Measurements from ENCODE around the gene TSEN2. TPM values are rescaled to one million over a fixed set of nuclear protein-coding genes. Genes with fewer than 3 reads are reported as not detected.

TSEN2 gene
- total RNA-seq: 10 to 100 TPM; 13.8 to 15.4 TPM

GRCh38 chr3:12484198-12484982 lies at the start of gene TSEN2:
TSEN2 (plus strand) TSS chr3:12484480; CDS start chr3:12489801, 5,321 bp downstream.
- intact Hi-C loops (cut with micrococcal nuclease): loop anchor here (1.0 to 2.0 kb wide), 4 partner anchors 13 to 234 kb away; no protein-coding TSS in a partner anchor
- peaks cover 4% of the 10 kb centered on the region for H3K36me3 Mint-ChIP-seq
- POLR2A ChIA-PET: interaction anchor here (0.6 to 3.7 kb wide), 7 partner anchors 9 to 353 kb away, joined by 3 to 20 read pairs (median 3); partner anchors contain the start of gene RAF1

DNA sequence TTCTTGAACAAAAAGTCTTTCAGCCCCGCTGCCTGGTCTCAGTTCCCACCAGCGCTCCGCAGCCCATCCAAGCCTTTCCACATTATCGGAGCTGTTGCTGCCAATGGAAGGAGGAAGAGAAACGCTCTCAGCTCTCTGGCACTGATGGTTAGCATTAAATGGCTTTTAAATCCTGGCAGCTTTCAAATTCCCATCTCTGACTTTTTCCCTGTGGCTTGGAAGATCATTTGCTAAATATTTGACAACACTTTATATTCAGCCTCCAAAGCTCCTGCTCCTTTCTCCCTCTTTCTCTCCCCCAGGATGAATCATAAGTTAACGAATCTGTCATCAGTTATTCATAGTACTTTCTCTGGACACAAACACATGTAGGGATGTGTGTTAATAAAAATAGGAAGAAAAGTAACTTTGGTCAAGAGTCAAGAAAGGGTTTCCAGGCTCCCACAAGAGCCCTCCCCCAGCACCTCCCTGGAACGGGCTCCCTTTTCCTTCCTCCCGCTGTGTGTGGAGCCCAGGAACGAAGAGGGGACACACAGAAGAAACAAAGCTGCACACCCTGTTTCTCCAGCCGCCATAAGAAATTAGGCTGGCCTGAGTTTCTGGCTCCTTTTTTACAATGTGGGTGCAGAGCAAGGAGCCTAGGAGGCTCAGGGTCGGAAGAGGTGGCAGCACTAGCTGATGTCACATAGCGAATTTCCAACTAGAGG lies 47.6 kb upstream of the TSEN2 start:
- Mint-ChIP-seq H3K4me1 (ENCODE audit: low read depth) (no peaks in the 10 kb centered on the region), H3K9me3 (no peaks in the 10 kb centered on the region), H3K27ac (no peak overlapping the region), H3K4me3 (no peak overlapping the region), H3K36me3 (no peaks in the 10 kb centered on the region), H3K27me3 (peaks cover 1% of the 10 kb centered on the region)
- DNase-seq: no peak
- ChIA-PET POLR2A (no interaction called here), CTCF (interaction anchor here (1.0 kb wide), 1 partner anchor 302 kb away, joined by 3 read pairs; no protein-coding TSS in a partner anchor)
- intact Hi-C loops (cut with micrococcal nuclease): no loop called here

More at GRCh38 chr3:12484198-12484982, at the start of gene TSEN2:
- H3K27ac Mint-ChIP-seq: peak within 1 kb of the TSS; percentile 89
- CTCF ChIA-PET: interaction anchor here (0.9 to 4.6 kb wide), 13 partner anchors 10 to 357 kb away, joined by 3 to 44 read pairs (median 5); partner anchors contain the start of gene RPL32
- H3K9me3 Mint-ChIP-seq: no peaks in the 10 kb centered on the region
- peak within 1 kb of the TSS; percentile 99 for H3K4me3 Mint-ChIP-seq
- no peaks in the 10 kb centered on the region for H3K27me3 Mint-ChIP-seq
- DNase-seq: peak; percentile 97
- peaks cover 36% of the 10 kb centered on the region for H3K4me1 Mint-ChIP-seq (ENCODE audit: low read depth)

DNA sequence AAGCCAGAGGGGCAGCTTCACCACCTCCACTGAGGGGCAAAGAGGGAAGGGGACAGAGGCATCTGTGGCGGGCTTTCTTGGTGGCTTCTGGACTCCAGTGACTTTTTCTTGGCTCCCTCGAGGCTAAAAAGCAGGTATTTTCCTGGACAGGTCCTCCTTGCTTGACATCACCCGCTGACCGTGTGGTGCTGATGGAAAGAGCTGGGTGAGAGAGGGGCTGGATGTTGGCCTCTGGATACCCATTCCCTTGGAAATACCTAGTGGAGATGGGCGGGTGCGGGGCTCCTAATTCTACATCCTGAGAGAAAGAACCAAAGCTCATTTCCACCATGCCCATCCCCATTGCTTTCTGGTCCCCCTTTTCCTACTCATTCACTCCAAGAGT lies 47.1 kb upstream of the TSEN2 start:
- H3K36me3 Mint-ChIP-seq: no peaks in the 10 kb centered on the region

DNA sequence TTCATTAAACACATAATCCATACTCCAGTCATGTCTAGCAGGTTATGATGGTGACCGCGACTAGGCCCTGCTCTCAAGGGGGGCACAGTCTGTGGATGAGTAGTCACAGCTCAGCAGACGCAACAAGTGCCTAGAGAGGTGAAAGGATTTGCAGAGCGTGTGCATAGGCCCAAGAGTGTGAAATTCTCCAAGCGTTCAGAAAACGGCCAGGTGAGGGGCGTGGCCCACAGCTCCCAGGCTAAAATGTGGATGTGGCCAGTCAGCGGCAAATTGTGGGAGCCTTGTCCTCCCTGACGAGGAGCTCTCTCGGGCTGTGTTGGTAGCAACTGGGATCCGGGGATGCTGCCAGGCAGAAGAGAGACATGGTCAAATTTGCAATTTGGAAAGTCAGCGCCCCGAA lies 46.4 kb upstream of the TSEN2 start:
- H3K9me3 Mint-ChIP-seq: no peaks in the 10 kb centered on the region
- no peaks in the 10 kb centered on the region for H3K36me3 Mint-ChIP-seq
- ChIA-PET POLR2A (no interaction called here), CTCF (no interaction called here)
- peaks cover 3% of the 10 kb centered on the region for H3K27me3 Mint-ChIP-seq
- no peaks in the 10 kb centered on the region for H3K4me1 Mint-ChIP-seq (ENCODE audit: low read depth)
- DNase-seq: no peak
- no peak overlapping the region for H3K27ac Mint-ChIP-seq
- no peak overlapping the region for H3K4me3 Mint-ChIP-seq
- intact Hi-C loops (cut with micrococcal nuclease): no loop called here

More for the DNA sequence above, 47.1 kb upstream of the TSEN2 start:
- intact Hi-C loops (cut with micrococcal nuclease): no loop called here
- Mint-ChIP-seq H3K9me3 (no peaks in the 10 kb centered on the region), H3K27me3 (peaks cover 1% of the 10 kb centered on the region), H3K27ac (no peak overlapping the region), H3K4me1 (ENCODE audit: low read depth) (no peaks in the 10 kb centered on the region), H3K4me3 (no peak overlapping the region)
- no peak for DNase-seq
- CTCF ChIA-PET: no interaction called here
- POLR2A ChIA-PET: no interaction called here

- H3K27me3 Mint-ChIP-seq: peaks cover 3% of the 10 kb centered on the region
- no peak overlapping the region for H3K27ac Mint-ChIP-seq
- no peaks in the 10 kb centered on the region for H3K36me3 Mint-ChIP-seq
- H3K4me1 Mint-ChIP-seq (ENCODE audit: low read depth): no peaks in the 10 kb centered on the region
- POLR2A ChIA-PET: no interaction called here
- intact Hi-C loops (cut with micrococcal nuclease): no loop called here
- H3K4me3 Mint-ChIP-seq: no peak overlapping the region
- no peaks in the 10 kb centered on the region for H3K9me3 Mint-ChIP-seq
- CTCF ChIA-PET: interaction anchor here (0.7 kb wide), 1 partner anchor 98 kb away, joined by 3 read pairs; no protein-coding TSS in a partner anchor
- no peak for DNase-seq
Observed at GRCh38 chr3:12438318-12438717, 46.0 kb upstream of the TSEN2 start.

GRCh38 chr3:12439161-12439940 lies 44.9 kb upstream of the TSEN2 start:
- H3K4me1 Mint-ChIP-seq (ENCODE audit: low read depth): no peaks in the 10 kb centered on the region
- no peaks in the 10 kb centered on the region for H3K9me3 Mint-ChIP-seq
- peaks cover 3% of the 10 kb centered on the region for H3K27me3 Mint-ChIP-seq
- H3K36me3 Mint-ChIP-seq: no peaks in the 10 kb centered on the region
- DNase-seq: no peak
- POLR2A ChIA-PET: no interaction called here
- CTCF ChIA-PET: no interaction called here
- H3K27ac Mint-ChIP-seq: no peak overlapping the region
- H3K4me3 Mint-ChIP-seq: no peak overlapping the region
- intact Hi-C loops (cut with micrococcal nuclease): no loop called here

DNA sequence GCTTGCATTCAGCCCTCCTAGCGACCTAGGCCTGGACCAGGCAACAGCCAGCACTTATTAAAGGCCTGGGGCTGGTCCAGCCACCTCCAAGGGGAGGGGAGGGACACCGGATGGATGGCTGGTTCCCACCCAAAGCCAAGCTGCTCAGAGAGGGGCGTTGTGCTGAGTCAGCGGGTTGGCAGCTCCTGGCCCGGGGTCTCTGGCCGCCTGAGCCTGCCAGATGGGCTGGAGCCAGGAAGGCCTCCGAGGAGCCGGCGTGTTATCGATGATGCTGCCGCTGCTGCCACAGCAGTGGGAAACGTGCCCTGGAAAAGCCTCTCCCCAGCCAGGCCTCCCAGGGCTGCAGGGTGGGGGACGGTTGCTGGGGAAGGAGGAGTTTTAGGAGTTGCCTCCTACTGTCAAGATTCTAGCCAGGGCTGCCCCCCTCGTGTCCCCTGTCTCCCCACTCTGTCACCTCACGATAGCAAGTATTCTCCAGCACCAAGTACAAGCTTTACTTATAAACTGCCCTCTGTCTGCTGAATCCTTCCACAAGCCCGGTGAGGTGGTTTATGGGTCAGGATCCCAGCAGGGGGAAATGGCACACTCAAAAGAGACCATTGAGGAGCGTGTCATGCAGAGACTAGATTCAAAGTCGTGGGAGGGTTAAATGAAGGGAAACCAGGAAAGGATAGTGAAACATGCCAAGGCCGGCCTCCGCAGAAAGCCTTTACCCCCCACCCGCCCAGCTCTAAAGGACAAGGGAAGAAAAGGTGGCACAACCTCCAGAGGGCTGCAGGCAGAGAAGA lies 43.2 kb upstream of the TSEN2 start:
- CTCF ChIA-PET: no interaction called here

DNA sequence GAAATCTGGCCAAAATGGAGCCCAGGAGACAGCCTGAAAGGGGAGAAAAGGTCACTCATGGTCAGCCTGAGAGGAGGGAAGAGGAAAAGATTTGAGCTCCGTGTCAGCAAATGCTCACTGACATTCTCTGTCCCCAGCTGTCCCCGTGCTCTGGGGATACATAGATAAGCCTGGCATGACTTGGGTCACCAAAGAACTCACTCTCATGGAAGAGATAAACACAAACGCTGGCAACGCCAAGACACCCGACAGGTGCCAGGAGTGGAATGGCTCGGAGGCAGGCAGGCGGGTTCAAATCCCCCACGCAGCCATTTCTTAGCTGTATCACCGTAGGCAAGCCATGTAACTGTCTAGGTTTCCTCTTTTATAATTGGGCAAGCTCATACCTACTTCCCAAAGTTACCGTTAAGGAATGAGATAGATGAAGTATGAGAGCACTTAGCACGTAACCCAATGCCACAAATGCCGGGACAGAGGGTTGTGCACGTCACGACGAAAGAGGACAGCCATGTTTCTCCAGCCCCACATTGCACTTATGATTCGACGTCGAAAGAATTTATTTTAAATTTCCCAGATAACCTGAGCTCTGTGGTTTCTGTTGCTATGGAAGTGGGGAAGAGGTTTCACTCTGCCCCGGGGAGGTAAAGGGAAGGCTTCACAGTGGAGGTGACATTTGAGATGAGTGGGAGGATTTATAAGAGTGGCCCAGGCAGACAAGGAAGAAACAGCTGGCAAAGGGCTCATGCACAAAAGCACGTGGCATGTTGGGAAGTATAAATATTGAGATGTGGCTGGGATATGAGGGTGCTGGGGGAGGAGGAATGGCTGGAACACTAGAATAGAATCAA lies 41.4 kb upstream of the TSEN2 start:
- Mint-ChIP-seq H3K36me3 (no peaks in the 10 kb centered on the region), H3K27me3 (peaks cover 4% of the 10 kb centered on the region), H3K4me1 (ENCODE audit: low read depth) (no peaks in the 10 kb centered on the region), H3K4me3 (no peak overlapping the region), H3K9me3 (no peaks in the 10 kb centered on the region), H3K27ac (no peak overlapping the region)
- intact Hi-C loops (cut with micrococcal nuclease): no loop called here
- CTCF ChIA-PET: no interaction called here
- no peak for DNase-seq
- POLR2A ChIA-PET: no interaction called here

More for the DNA sequence above, 43.2 kb upstream of the TSEN2 start:
- H3K9me3 Mint-ChIP-seq: no peaks in the 10 kb centered on the region
- H3K4me1 Mint-ChIP-seq (ENCODE audit: low read depth): no peaks in the 10 kb centered on the region
- no peak overlapping the region for H3K4me3 Mint-ChIP-seq
- DNase-seq: no peak
- H3K27me3 Mint-ChIP-seq: peaks cover 4% of the 10 kb centered on the region
- no peak overlapping the region for H3K27ac Mint-ChIP-seq
- intact Hi-C loops (cut with micrococcal nuclease): no loop called here
- POLR2A ChIA-PET: no interaction called here
- H3K36me3 Mint-ChIP-seq: no peaks in the 10 kb centered on the region

- DNase-seq: no peak
- H3K9me3 Mint-ChIP-seq: no peaks in the 10 kb centered on the region
- H3K27me3 Mint-ChIP-seq: peaks cover 4% of the 10 kb centered on the region
- intact Hi-C loops (cut with micrococcal nuclease): no loop called here
- ChIA-PET CTCF (no interaction called here), POLR2A (no interaction called here)
- H3K27ac Mint-ChIP-seq: no peak overlapping the region
- no peaks in the 10 kb centered on the region for H3K4me1 Mint-ChIP-seq (ENCODE audit: low read depth)
- no peak overlapping the region for H3K4me3 Mint-ChIP-seq
- no peaks in the 10 kb centered on the region for H3K36me3 Mint-ChIP-seq
Observed at GRCh38 chr3:12443781-12444522, 40.3 kb upstream of the TSEN2 start.

DNA sequence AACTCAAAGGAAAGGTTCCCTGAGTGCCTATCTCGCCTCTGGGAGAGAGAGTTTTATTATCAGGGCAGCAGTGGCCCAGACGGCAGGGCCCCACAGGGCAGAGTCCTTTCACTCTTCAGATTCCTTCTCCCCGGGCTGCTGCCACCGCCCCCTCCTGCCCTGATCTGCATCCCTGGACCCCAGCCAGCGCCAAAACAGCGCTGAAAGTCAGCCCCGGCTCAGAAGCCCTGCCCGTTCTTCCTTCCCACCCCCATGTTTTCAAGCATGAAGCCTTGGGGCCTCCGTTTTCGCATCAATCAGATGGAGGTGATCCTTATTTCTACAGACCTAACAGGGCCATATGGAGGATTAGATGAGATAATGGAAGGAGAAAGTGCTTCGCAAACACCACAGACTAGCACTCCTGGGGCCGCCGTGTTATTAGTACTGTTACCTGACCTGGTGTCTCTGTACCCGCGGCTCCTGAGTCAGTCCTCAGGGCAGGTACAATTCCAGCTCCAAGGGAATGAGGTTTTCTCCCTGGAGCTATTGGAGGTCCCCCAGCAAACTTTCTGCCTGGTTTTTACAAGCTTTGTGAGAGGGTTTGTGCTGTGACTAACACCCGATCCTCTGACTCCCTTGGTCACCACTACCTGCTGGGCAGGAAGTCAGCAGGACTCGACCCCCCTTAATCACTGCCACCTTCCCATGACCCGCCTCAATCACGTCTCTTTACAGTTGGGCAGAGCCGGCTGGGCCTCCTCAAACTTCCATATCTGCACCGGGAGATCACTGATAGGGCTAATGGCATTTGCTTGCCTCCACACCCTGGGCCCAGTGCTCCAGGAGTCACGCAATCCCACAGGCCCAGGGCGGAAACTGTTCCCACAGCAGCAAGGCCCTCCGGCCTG lies 39.5 kb upstream of the TSEN2 start:
- H3K36me3 Mint-ChIP-seq: no peaks in the 10 kb centered on the region
- no peaks in the 10 kb centered on the region for H3K4me1 Mint-ChIP-seq (ENCODE audit: low read depth)
- ChIA-PET POLR2A (no interaction called here), CTCF (no interaction called here)
- intact Hi-C loops (cut with micrococcal nuclease): no loop called here
- H3K27ac Mint-ChIP-seq: no peak overlapping the region
- H3K27me3 Mint-ChIP-seq: peaks cover 4% of the 10 kb centered on the region
- DNase-seq: no peak
- no peak overlapping the region for H3K4me3 Mint-ChIP-seq
- no peaks in the 10 kb centered on the region for H3K9me3 Mint-ChIP-seq

All from activated CD4-positive, alpha-beta memory T cell treated with anti-CD3 and anti-CD28 coated beads for 36 hours (primary cell).